Measurements from ENCODE around the gene ST6GALNAC4.

ST6GALNAC4 gene

GRCh38 chr9:127897193-127897692 lies 19.6 kb downstream of the ST6GALNAC4 start:
- peaks cover 28% of the 10 kb centered on the region for H3K9me3 ChIP-seq (ENCODE audit: insufficient read depth, low read length)
- peaks cover 26% of the 10 kb centered on the region for H3K4me1 ChIP-seq (ENCODE audit: low read length)
- H3K36me3 ChIP-seq (replicated peaks; ENCODE audit: low read depth, low read length) = peaks cover 49% of the 10 kb centered on the region
- no peak overlapping the region for H3K9ac ChIP-seq (ENCODE audit: low read length)
- no peak overlapping the region for H3K4me3 ChIP-seq (ENCODE audit: low read length)
- no peaks in the 10 kb centered on the region for H3K27me3 ChIP-seq (ENCODE audit: low read depth, low read length)
- peaks cover 8% of the 10 kb centered on the region for H3K79me2 ChIP-seq (ENCODE audit: low read length)
- TF ChIP-seq EZH2phosphoT487 (IDR thresholded peaks at IDR 0.05; ENCODE audit: low read depth) (no peak), CTCF (IDR thresholded peaks at IDR 0.05; ENCODE audit: low read depth, low read length) (no peak)
- no peak overlapping the region for H3K27ac ChIP-seq (ENCODE audit: low read length)
- H3K4me2 ChIP-seq (ENCODE audit: low read length) = peak overlapping the region; percentile 3; the same call in 1 of the 2 replicates
- H4K20me1 ChIP-seq (ENCODE audit: insufficient read depth, low read length) = 0 out of 2 replicates have a peak, but pooled peaks cover 4% of the 10 kb centered on the region
- H2AFZ ChIP-seq (ENCODE audit: low read depth, low read length) = no peak overlapping the region

- H3K27ac ChIP-seq (ENCODE audit: low read length) = no peak overlapping the region
- H2AFZ ChIP-seq (ENCODE audit: low read depth, low read length) = no peak overlapping the region
Observed at GRCh38 chr9:127896395-127897192, 20.2 kb downstream of the ST6GALNAC4 start.

GRCh38 chr9:127895811-127896210 lies 21.0 kb downstream of the ST6GALNAC4 start:
- no peak overlapping the region for H3K9ac ChIP-seq (ENCODE audit: low read length)
- TF ChIP-seq EZH2phosphoT487 (IDR thresholded peaks at IDR 0.05; ENCODE audit: low read depth) = no peak
- TF ChIP-seq CTCF (IDR thresholded peaks at IDR 0.05; ENCODE audit: low read depth, low read length) = no peak
- peaks cover 8% of the 10 kb centered on the region for H3K79me2 ChIP-seq (ENCODE audit: low read length)
- 0 out of 2 replicates have a peak, but pooled peaks cover 4% of the 10 kb centered on the region for H4K20me1 ChIP-seq (ENCODE audit: insufficient read depth, low read length)
- H3K4me3 ChIP-seq (ENCODE audit: low read length) = no peak overlapping the region
- no peaks in the 10 kb centered on the region for H3K27me3 ChIP-seq (ENCODE audit: low read depth, low read length)
- no peak overlapping the region for H3K4me2 ChIP-seq (ENCODE audit: low read length)
- H2AFZ ChIP-seq (ENCODE audit: low read depth, low read length) = no peak overlapping the region
- H3K4me1 ChIP-seq (ENCODE audit: low read length) = peaks cover 15% of the 10 kb centered on the region
- peaks cover 57% of the 10 kb centered on the region for H3K36me3 ChIP-seq (replicated peaks; ENCODE audit: low read depth, low read length)
- peaks cover 30% of the 10 kb centered on the region for H3K9me3 ChIP-seq (ENCODE audit: insufficient read depth, low read length)
- no peak overlapping the region for H3K27ac ChIP-seq (ENCODE audit: low read length)

More at GRCh38 chr9:127896395-127897192, 20.2 kb downstream of the ST6GALNAC4 start:
- H3K79me2 ChIP-seq (ENCODE audit: low read length) = peaks cover 8% of the 10 kb centered on the region
- peaks cover 30% of the 10 kb centered on the region for H3K9me3 ChIP-seq (ENCODE audit: insufficient read depth, low read length)
- no peak overlapping the region for H3K4me2 ChIP-seq (ENCODE audit: low read length)
- no peaks in the 10 kb centered on the region for H3K27me3 ChIP-seq (ENCODE audit: low read depth, low read length)
- no peak overlapping the region for H3K9ac ChIP-seq (ENCODE audit: low read length)
- H3K36me3 ChIP-seq (replicated peaks; ENCODE audit: low read depth, low read length) = peaks cover 51% of the 10 kb centered on the region
- 0 out of 2 replicates have a peak, but pooled peaks cover 4% of the 10 kb centered on the region for H4K20me1 ChIP-seq (ENCODE audit: insufficient read depth, low read length)
- H3K4me1 ChIP-seq (ENCODE audit: low read length) = peaks cover 21% of the 10 kb centered on the region
- TF ChIP-seq EZH2phosphoT487 (IDR thresholded peaks at IDR 0.05; ENCODE audit: low read depth) (no peak), CTCF (IDR thresholded peaks at IDR 0.05; ENCODE audit: low read depth, low read length) (no peak)
- H3K4me3 ChIP-seq (ENCODE audit: low read length) = no peak overlapping the region

- 0 out of 2 replicates have a peak, but pooled peaks cover 4% of the 10 kb centered on the region for H4K20me1 ChIP-seq (ENCODE audit: insufficient read depth, low read length)
- H3K27me3 ChIP-seq (ENCODE audit: low read depth, low read length) = no peaks in the 10 kb centered on the region
- TF ChIP-seq CTCF (IDR thresholded peaks at IDR 0.05; ENCODE audit: low read depth, low read length) (no peak), EZH2phosphoT487 (IDR thresholded peaks at IDR 0.05; ENCODE audit: low read depth) (no peak)
- no peak overlapping the region for H3K4me2 ChIP-seq (ENCODE audit: low read length)
- no peak overlapping the region for H3K4me3 ChIP-seq (ENCODE audit: low read length)
- peaks cover 5% of the 10 kb centered on the region for H3K79me2 ChIP-seq (ENCODE audit: low read length)
- peaks cover 30% of the 10 kb centered on the region for H3K9me3 ChIP-seq (ENCODE audit: insufficient read depth, low read length)
- H3K4me1 ChIP-seq (ENCODE audit: low read length) = peaks cover 7% of the 10 kb centered on the region; the same call in 1 of the 2 replicates
- H3K9ac ChIP-seq (ENCODE audit: low read length) = no peak overlapping the region
- peaks cover 67% of the 10 kb centered on the region for H3K36me3 ChIP-seq (replicated peaks; ENCODE audit: low read depth, low read length)
- H3K27ac ChIP-seq (ENCODE audit: low read length) = no peak overlapping the region
- H2AFZ ChIP-seq (ENCODE audit: low read depth, low read length) = no peak overlapping the region
Observed at GRCh38 chr9:127893392-127893791, 23.4 kb downstream of the ST6GALNAC4 start.
